ENCODE data around the gene FCGBP.

FCGBP gene

GRCh38 chr19:39943586-39943985, 9.2 kb upstream of the FCGBP start:
- no peak for DNase-seq

GRCh38 chr19:39942366-39942730, 7.9 kb upstream of the FCGBP start:
- DNase-seq: no peak

- no peak for DNase-seq
Observed at GRCh38 chr19:39941615-39942365, 7.4 kb upstream of the FCGBP start.

GRCh38 chr19:39941151-39941550, 6.7 kb upstream of the FCGBP start:
- DNase-seq: no peak

GRCh38 chr19:39940221-39940833, 5.9 kb upstream of the FCGBP start:
- no peak for DNase-seq

GRCh38 chr19:39939556-39939955, 5.1 kb upstream of the FCGBP start:
- DNase-seq: no peak

- no peak for DNase-seq
Observed at GRCh38 chr19:39937787-39938186, 3.4 kb upstream of the FCGBP start.

GRCh38 chr19:39937094-39937720, 2.8 kb upstream of the FCGBP start:
- DNase-seq: no peak

GRCh38 chr19:39936622-39937021, 2.2 kb upstream of the FCGBP start:
- no peak for DNase-seq

- DNase-seq: no peak
Observed at GRCh38 chr19:39936020-39936419, 1.6 kb upstream of the FCGBP start.

GRCh38 chr19:39935364-39935661, 879 bp upstream of the FCGBP start:
- DNase-seq: no peak

- no peak for DNase-seq
Observed at GRCh38 chr19:39929750-39930149, 4.7 kb downstream of the FCGBP start.

GRCh38 chr19:39928357-39928725, 6.1 kb downstream of the FCGBP start:
- no peak for DNase-seq

GRCh38 chr19:39927524-39928356, 6.7 kb downstream of the FCGBP start:
- no peak for DNase-seq

GRCh38 chr19:39927076-39927475, 7.4 kb downstream of the FCGBP start:
- no peak for DNase-seq

- no peak for DNase-seq
Observed at GRCh38 chr19:39926170-39926760, 8.2 kb downstream of the FCGBP start.

- DNase-seq: no peak
Observed at GRCh38 chr19:39924952-39925351, 9.5 kb downstream of the FCGBP start.

- DNase-seq: no peak
Observed at GRCh38 chr19:39924389-39924788, 10.0 kb downstream of the FCGBP start.

GRCh38 chr19:39923862-39924261, 10.6 kb downstream of the FCGBP start:
- no peak for DNase-seq

GRCh38 chr19:39919976-39920375, 14.5 kb downstream of the FCGBP start:
- no peak for DNase-seq

- no peak for DNase-seq
Observed at GRCh38 chr19:39918183-39918651, 16.2 kb downstream of the FCGBP start.

- no peak for DNase-seq
Observed at GRCh38 chr19:39917561-39918182, 16.8 kb downstream of the FCGBP start.
